Activated CD8-positive, alpha-beta T cell treated with anti-CD3 and anti-CD28 coated beads for 36 hours (primary cell): Measurements from ENCODE around the gene NEUROD2. TPM values are rescaled to one million over a fixed set of nuclear protein-coding genes. Genes with fewer than 3 reads are reported as not detected.

Experiments used
- ATAC-seq: fragments of 200-7000 bp; cut with Tn5 transposase; one replicate; pipeline ENCODE4 v1.10.0; 2021; ENCODE audit warnings: mild to moderate bottlenecking, moderate library complexity
- CTCF ChIA-PET: fragments of 350-600 bp; sonication (Branson Sonifier 250); formaldehyde crosslinking; loops from one replicate; lab custom pipeline; 2021; ENCODE audit warnings: antibody characterized with exemption; lab: Charles Lee
- POLR2A ChIA-PET: fragments of 350-600 bp; sonication (Branson Sonifier 250); formaldehyde crosslinking; loops from one replicate; lab custom pipeline; 2021; ENCODE audit warnings: antibody characterized with exemption; lab: Charles Lee
- DNase-seq: peaks from one replicate; pipeline ENCODE4 v3.0.0-alpha.2; 2020
- H3K27ac Mint-ChIP-seq: one replicate; pipeline ENCODE4 v1.8.0; 2021; ENCODE audit warnings: mild to moderate bottlenecking, mixed read lengths
- H3K27me3 Mint-ChIP-seq: one replicate; pipeline ENCODE4 v1.8.0; 2021; ENCODE audit warnings: mixed read lengths
- H3K36me3 Mint-ChIP-seq: one replicate; pipeline ENCODE4 v1.8.0; 2021; ENCODE audit warnings: low read depth, mixed read lengths
- H3K4me1 Mint-ChIP-seq: one replicate; pipeline ENCODE4 v1.8.0; 2021; ENCODE audit warnings: low read depth, mixed read lengths
- H3K4me3 Mint-ChIP-seq: one replicate; pipeline ENCODE4 v1.8.0; 2021; ENCODE audit warnings: mild to moderate bottlenecking, moderate library complexity, mixed read lengths
- H3K9me3 Mint-ChIP-seq: one replicate; pipeline ENCODE4 v1.8.0; 2021; ENCODE audit warnings: mixed read lengths
- intact Hi-C: fragments of 100-400 bp; cut with micrococcal nuclease; formaldehyde crosslinking; loops from one replicate; pipeline ENCODE4 v1.10.0; 2022
- total RNA-seq, 2 experiments: library from RNA; stranded (reverse); gene quantifications; one replicate each; pipeline ENCODE4 v1.2.3, GENCODE V29; 2021
- TF ChIP-seq, protein P1 (sequence below): fragments of 200-600 bp; IDR thresholded peaks from one replicate; pipeline ENCODE4 v1.8.0; 2022; ENCODE audit warnings: antibody characterized with exemption, mild to moderate bottlenecking

The NEUROD2 gene
- total RNA-seq, 2 experiments from 2014 or later: not detected

- ATAC-seq (no peak), DNase-seq (no peak)
- intact Hi-C loops: loop anchor here (10.0 kb wide), 1 partner anchor 231 kb away; the partner anchor contains the start of genes IKZF3 and ZPBP2
- Mint-ChIP-seq H3K27me3 (peaks cover 4% of the 10 kb centered on the region), H3K9me3 (no peaks in the 10 kb centered on the region), H3K4me3 (no peak overlapping the region), H3K36me3 (peaks cover 5% of the 10 kb centered on the region), H3K4me1 (peaks cover 23% of the 10 kb centered on the region), H3K27ac (no peak overlapping the region)
- POLR2A ChIA-PET: interaction anchor here (0.5 kb wide), 1 partner anchor 82 kb away, joined by 3 read pairs; no protein-coding TSS in a partner anchor
- TF ChIP-seq, protein P1, sequence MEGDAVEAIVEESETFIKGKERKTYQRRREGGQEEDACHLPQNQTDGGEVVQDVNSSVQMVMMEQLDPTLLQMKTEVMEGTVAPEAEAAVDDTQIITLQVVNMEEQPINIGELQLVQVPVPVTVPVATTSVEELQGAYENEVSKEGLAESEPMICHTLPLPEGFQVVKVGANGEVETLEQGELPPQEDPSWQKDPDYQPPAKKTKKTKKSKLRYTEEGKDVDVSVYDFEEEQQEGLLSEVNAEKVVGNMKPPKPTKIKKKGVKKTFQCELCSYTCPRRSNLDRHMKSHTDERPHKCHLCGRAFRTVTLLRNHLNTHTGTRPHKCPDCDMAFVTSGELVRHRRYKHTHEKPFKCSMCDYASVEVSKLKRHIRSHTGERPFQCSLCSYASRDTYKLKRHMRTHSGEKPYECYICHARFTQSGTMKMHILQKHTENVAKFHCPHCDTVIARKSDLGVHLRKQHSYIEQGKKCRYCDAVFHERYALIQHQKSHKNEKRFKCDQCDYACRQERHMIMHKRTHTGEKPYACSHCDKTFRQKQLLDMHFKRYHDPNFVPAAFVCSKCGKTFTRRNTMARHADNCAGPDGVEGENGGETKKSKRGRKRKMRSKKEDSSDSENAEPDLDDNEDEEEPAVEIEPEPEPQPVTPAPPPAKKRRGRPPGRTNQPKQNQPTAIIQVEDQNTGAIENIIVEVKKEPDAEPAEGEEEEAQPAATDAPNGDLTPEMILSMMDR: no peak
- CTCF ChIA-PET: interaction anchor here (0.9 to 9.3 kb wide), 14 partner anchors 12 to 261 kb away, joined by 3 to 224 read pairs (median 3); partner anchors contain the start of genes MIEN1 and PNMT
Measured at GRCh38 chr17:39633570-39634183, 26.0 kb upstream of the NEUROD2 start.

DNA sequence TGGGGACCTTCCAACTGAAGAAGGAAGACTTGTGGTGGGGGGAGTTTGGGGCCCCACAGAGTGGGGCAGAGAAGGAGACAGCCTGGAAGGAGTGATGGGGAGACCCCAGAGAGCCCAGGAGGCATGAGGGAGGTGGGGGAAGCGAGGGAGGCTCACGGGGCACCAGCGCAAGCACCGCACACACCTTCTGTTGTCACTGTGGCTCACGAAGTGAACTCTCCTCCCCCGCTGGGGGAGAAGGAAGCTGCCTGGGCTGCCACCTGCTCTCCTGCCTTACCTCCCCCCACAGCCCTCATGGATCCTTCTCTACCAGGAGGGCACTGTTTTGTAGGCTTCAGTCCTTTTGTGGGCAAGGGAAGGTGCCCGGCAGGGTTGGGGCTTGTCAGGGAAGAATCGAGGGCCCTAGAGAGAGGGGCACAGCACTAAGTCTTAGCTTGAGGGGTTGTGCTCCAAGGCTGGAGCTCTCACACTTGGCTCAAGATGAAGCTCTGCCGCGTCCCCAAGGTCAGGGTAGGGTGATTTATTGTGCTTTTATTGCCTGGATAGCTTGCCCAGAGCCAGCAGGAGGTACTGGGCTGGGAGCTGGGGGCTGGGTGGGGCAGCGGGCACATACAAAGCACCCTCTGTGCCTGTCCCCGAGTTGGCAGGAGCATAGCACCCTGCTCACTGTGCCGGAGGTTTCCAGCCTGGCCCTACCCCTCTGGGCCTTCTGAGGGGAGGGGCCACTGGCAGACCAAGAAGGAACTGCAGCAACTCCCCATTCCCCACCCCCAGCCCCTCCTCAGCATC is 24.6 kb upstream of the NEUROD2 start:
- POLR2A ChIA-PET: interaction anchor here (1.5 kb wide), 1 partner anchor 10 kb away, joined by 5 read pairs; no protein-coding TSS in a partner anchor
- intact Hi-C loops: loop anchor here (10.0 kb wide), 1 partner anchor 232 kb away; the partner anchor contains the start of genes IKZF3 and ZPBP2
- no peak for DNase-seq
- Mint-ChIP-seq H3K27ac (no peak overlapping the region), H3K4me3 (no peak overlapping the region), H3K9me3 (no peaks in the 10 kb centered on the region), H3K27me3 (peaks cover 12% of the 10 kb centered on the region), H3K4me1 (peaks cover 11% of the 10 kb centered on the region), H3K36me3 (no peaks in the 10 kb centered on the region)
- CTCF ChIA-PET: interaction anchor here (1.5 to 9.3 kb wide), 6 partner anchors 10 to 137 kb away, joined by 3 to 224 read pairs (median 12); no protein-coding TSS in a partner anchor
- no peak for ATAC-seq
- TF ChIP-seq, protein P1: no peak

- Mint-ChIP-seq H3K27ac (no peak overlapping the region), H3K4me1 (peaks cover 12% of the 10 kb centered on the region), H3K9me3 (no peaks in the 10 kb centered on the region), H3K27me3 (peaks cover 15% of the 10 kb centered on the region), H3K36me3 (no peaks in the 10 kb centered on the region), H3K4me3 (no peak overlapping the region)
- TF ChIP-seq, protein P1: no peak
- intact Hi-C loops: loop anchor here (10.0 kb wide), 1 partner anchor 233 kb away; the partner anchor contains the start of genes IKZF3 and ZPBP2
- ChIA-PET POLR2A (interaction anchor here (1.5 kb wide), 1 partner anchor 10 kb away, joined by 5 read pairs; no protein-coding TSS in a partner anchor), CTCF (interaction anchor here (0.9 to 9.3 kb wide), 7 partner anchors 9 to 99 kb away, joined by 3 to 224 read pairs (median 5); partner anchors contain the start of gene MIEN1)
- ATAC-seq: no peak
- DNase-seq: no peak
Measured at GRCh38 chr17:39631403-39631802, 23.7 kb upstream of the NEUROD2 start.

- no peak overlapping the region for H3K27ac Mint-ChIP-seq
- TF ChIP-seq, protein P1: no peak
- CTCF ChIA-PET: interaction anchor here (2.8 to 9.3 kb wide), 2 partner anchors 8 to 82 kb away, joined by 9 to 224 read pairs; no protein-coding TSS in a partner anchor
- H3K4me3 Mint-ChIP-seq: no peak overlapping the region
- peaks cover 28% of the 10 kb centered on the region for H3K27me3 Mint-ChIP-seq
- POLR2A ChIA-PET: no interaction called here
- no peak for DNase-seq
- H3K4me1 Mint-ChIP-seq: peaks cover 11% of the 10 kb centered on the region
- H3K9me3 Mint-ChIP-seq: no peaks in the 10 kb centered on the region
- no peaks in the 10 kb centered on the region for H3K36me3 Mint-ChIP-seq
- ATAC-seq: no peak
- intact Hi-C loops: loop anchor here (10.0 kb wide), 2 partner anchors 235 to 355 kb away; partner anchors contain the start of genes IKZF3, PSMD3 and ZPBP2
Measured at GRCh38 chr17:39629898-39630297, 22.2 kb upstream of the NEUROD2 start.
